Uterus (tissue), 2 donors: ENCODE data around the gene ERC2.

Source experiments
- CTCF ChIP-seq, 4 experiments: fragments of 200-600 bp in 2 of 4; fragments of 450-650 bp in 2 of 4; sonication (generic) in 2 of 4; IDR thresholded peaks; one replicate each; pipeline ENCODE4 v1.5.1; 2016 to 2019; ENCODE audit warnings: antibody characterized with exemption in 4 of 4, mild to moderate bottlenecking in 2 of 4, moderate library complexity in 1 of 4
- POLR2A ChIP-seq, 2 donors: fragments of 450-650 bp; IDR thresholded peaks; one replicate each; pipeline ENCODE4 v1.6.1; 2016; ENCODE audit warnings: antibody characterized with exemption in 2 of 2, mild to moderate bottlenecking in 1 of 2, moderate library complexity in 1 of 2

- TF ChIP-seq CTCF (IDR thresholded peaks at IDR 0.05) = no peak
- no peak for TF ChIP-seq POLR2A (IDR thresholded peaks at IDR 0.05)
Observed at GRCh38 chr3:55588146-55588765, 880.0 kb downstream of the ERC2 start.
